HG03378 (cell line): ENCODE measurements around the gene TBC1D22A.

Source experiments
- ATAC-seq: cut with Tn5 transposase; IDR thresholded peaks from one replicate; pipeline ENCODE4 v1.9.1; 2021; ENCODE audit warnings: mild to moderate bottlenecking, moderate library complexity; ENCODE audit not compliant: unreplicated experiment

The TBC1D22A gene

DNA sequence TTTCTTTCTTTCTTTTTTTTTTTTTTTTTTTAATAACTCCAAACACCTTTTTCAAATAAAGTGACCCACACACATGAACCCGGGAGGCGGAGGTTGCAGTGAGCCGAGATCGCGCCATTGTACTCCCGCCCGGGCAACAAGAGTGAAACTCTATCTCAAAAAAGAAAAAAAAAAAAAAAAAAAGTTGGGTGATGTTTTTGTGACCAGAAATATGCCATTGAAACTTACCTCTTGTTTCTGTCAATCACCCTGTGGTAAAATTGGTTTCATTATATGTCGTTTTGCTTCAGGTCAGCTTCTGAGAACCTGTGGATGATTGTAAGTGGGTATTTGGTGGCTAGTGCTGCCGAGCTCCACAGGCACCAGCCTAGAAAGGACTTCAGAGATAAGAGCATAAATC, 238.8 kb downstream of the TBC1D22A start:
- ATAC-seq: no peak

GRCh38 chr22:47002692-47003091, 240.2 kb downstream of the TBC1D22A start:
- ATAC-seq: no peak

- ATAC-seq: no peak
Observed at GRCh38 chr22:47005506-47006408, 243.3 kb downstream of the TBC1D22A start.

- no peak for ATAC-seq
Observed at GRCh38 chr22:47006433-47006832, 244.0 kb downstream of the TBC1D22A start.

- no peak for ATAC-seq
Observed at GRCh38 chr22:47006869-47007268, 244.4 kb downstream of the TBC1D22A start.

DNA sequence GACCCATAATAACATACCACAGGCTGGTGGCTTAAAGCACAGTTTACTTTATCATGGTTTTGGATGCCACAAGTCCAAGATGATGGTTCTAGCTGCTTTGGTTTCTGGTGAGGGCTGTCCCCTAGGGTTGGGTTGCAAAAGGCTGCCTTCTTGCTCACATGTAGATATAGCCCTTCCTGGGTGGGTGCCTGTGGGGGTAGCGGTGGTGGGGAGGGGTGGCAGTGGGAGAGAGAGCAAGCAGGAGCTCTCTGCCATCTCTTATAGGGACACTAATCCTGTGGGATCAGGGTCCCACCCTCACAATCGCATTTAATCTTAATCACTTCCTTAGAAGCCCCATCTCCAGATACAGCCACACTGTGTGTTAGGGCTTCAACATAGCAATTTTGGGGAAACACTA, 245.0 kb downstream of the TBC1D22A start:
- no peak for ATAC-seq

DNA sequence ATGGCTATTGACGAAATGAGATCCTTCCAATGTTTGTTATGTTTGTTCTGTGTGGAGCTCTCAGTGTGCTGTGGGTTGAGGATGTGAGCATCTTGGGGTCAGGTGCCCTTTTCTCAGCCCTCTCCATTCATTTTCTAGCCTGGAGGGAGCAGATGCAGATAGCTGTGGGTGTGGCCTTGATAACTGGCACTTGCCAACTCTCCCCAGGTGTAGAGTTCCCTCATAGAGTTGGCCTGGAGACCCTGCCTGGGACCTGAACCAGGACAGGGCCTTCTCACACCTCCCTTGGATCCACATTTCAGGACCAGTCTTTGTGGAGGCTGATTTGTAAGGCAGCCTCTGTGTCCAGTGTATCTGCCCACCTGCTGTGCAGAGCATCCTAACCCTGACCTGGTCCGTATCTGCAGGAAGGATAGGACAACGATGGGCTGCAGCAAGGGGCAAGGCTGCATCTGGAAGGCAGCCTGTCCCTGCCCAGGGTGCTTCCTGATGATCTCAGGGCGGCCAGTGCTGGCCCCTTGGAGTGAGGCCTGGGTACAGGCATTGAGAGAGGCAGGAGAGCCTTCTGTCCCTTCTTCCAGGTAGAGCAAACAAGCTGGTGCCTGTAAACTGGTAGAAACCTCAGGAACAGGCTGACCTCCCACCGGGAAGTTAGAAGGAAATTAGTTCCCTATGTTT, 245.9 kb downstream of the TBC1D22A start:
- no peak for ATAC-seq

DNA sequence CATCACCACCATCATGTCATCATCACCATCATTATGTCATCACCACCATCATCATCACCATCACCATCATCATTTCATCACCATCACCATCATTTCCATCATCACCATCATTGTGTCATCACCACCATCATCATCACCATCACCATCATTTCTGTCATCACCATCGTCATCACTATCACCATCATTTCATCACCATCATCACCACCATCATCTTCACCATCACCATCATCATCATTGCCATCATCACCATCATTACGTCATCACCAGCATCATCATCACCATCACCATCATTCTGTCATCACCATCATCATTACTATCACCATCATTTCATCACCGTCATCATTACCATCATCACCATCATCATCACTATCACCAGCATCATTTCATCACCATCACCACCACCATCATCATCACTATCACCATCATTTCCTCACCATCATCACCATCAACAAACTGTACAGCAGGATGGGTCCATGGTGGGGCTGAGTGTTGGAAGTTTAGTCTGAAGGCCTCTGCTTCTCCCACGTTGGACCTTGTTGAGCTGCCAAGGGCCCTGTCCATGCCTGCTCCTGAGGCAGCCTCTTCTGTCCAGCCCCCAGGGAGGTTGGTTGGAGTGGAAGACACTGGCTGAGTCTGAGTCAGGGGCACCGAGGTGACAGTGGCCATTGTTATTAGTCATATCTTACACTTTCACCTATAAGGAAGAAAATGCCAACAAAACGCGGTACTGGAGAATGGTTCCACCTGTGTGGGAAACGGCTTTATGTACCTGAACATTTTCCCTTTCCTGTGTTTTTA, 247.1 kb downstream of the TBC1D22A start:
- no peak for ATAC-seq

DNA sequence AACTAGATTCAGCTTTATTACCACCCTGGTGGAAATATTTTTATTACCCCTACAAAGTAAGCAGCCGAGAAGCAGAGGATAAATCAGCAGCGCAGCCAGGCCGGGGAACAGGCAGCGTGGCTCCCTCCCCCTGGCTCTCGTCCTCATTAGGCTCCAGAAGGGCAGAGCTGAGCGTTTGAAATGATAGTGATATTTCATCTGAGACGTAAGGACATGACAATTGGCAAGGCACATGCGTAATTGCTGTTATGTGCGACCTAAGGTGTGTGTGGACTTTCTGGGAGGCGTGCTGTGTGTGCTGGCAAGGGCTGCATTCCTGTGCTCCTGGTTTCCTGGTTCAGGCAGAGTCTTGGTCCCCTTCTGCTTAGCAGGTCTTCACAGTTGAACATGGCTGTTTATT, 247.8 kb downstream of the TBC1D22A start:
- no peak for ATAC-seq

DNA sequence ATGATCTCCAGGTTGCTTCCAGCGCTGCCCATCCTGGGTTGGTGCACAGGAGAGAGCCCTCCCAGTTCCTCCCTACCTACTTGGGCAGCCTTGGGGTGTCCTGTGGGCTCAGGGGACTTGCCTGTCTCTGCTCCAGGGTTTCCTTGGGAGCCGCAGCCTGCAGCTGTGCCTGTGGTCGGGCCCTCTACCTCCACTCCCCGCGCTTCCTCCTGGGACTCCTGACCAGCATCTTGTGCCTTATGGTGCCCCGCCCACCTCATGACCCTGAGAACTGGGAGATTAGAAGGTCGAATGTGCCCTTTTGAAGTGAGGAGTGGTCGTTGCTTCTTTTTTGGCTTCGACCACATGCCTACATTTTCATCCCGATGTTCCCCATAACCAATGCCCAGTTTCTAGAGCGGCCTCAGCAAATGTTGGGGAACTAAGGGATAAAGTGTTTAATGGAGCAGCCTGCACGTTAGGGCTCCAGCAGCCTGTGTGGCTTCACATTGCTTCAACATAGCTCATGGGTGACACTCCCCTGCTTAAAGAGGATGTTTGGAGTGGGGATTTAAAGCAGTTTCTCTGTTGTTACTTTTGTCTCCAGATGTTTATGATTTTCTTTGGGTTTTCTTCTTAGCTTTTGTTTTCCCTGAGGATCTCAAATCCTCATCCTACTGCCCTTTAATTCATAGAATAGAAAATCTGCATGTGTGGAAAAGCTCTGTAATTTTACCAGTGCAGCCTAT, 248.8 kb downstream of the TBC1D22A start:
- no peak for ATAC-seq

GRCh38 chr22:47011859-47012258, 249.4 kb downstream of the TBC1D22A start:
- ATAC-seq: no peak

GRCh38 chr22:47012589-47013370, 250.3 kb downstream of the TBC1D22A start:
- no peak for ATAC-seq

DNA sequence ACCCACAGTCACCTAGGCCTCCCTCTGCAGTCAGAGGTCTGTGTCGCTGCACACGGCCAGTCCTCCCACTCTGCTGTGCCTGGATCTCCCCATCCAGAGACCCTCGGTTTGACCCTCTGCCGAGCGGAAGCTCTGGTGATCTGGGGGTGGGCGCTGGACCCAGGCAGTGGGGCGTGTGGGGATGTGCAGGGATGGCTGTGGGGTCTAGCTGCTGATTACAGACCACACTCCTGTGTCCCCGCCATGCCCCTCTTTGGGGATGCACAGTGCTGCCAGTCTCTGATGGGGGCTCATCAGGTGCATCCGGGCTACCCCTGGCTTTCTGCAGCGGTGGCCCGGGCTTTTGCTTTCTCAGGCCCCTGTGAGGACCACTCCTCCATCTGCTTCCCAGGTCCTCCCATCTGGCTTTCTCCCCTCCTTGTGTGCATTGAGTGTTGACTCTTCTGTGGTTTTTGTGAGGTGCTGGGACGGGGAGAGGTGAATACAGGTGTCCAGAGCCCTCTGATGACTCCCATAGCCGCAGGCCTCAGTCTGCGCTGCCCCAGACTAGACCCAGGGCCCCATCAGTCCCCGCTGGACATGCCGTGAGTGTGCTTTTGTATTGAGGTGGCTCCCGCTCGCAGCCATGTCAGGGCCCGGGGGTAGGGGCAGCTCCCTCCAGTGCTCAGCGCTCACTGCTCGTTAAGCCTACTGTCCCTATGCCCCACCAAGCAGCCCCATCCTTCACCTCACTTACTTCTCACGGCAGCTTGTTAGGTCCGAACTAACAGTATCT, 251.6 kb downstream of the TBC1D22A start:
- no peak for ATAC-seq

DNA sequence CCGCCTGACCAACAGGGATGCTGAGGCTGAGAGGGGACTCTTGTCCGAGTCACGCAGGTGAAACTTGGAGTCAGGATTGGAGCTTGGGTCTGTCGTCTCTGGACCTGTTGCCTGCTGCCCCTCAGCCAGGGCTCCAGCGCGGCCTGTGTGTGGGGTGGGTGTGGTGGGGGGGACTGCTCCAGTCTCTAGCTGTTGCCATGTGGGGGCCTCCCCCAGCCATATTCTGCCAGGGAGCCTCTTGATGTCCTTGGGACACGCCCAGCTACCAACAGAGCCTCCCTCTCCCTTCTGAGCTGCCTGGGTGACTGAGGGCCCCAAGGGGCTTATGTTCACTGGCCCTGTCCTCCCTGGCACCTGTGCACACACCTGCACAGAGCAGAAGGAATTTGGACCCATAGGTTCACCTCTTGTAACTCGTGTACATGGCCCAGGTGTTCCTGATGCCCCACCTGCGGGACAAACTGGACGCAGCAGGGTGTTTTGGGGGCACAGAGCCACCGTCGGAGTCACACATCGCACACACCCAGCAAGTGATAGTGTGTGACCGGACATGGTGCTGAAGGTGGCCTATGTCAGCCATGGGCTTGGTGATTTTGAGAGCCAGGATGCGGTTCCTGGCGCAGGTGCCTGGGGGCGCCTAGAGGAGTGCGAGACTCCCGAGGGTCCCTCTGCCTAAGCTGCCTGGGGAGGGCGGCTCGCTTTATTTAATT, 252.3 kb downstream of the TBC1D22A start:
- no peak for ATAC-seq

- no peak for ATAC-seq
Observed at GRCh38 chr22:47015589-47016178, 253.2 kb downstream of the TBC1D22A start.

DNA sequence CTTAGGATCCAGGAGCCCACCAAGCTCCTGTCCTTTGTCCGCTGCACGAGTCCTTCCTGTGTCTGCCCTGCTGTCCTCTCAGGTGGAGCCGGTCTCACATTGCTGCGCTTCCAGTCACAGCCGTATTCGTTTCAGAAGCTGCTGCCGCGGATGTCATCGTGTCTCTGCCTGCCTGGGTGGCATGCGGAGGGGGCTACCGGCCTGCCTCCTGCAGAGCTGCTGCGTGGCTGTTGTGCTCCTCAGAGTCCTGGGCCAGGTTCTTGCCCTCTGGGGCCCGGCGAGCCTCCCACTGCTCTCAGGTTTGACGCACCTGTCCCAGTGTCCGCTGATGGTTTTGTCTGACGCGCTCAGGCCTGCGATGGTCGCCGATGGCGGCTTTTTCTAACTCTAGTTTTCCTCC, 254.2 kb downstream of the TBC1D22A start:
- no peak for ATAC-seq

DNA sequence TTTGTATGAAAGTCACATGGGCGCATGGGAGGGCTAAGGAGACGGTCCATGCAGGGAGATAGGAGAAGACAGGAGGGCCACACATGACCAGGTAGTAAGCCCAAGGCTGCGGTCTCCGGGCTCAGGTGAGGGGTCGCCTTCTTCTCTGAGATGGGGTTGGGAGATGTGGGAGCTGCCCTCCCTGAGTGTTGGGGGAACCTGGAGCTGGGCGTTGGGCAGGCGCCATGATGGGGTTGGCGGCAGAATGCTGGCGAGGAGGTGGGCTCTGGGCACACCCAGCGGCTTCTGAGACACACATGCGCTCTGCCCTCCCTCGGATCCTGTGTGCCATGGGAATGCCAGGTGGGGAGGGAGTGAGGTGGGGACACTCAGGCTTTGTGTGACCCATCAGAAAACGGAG, 254.8 kb downstream of the TBC1D22A start:
- no peak for ATAC-seq
